Measurements from ENCODE around the gene NACA2.
A peak's percentile ranks its signal among the peaks of the same experiment; 100 is the strongest.
"Not testable (repeated sequence)": the region's sequence is repeated elsewhere in the genome, so short reads cannot be mapped to it uniquely, and the experiment has no call there.

The NACA2 gene

DNA sequence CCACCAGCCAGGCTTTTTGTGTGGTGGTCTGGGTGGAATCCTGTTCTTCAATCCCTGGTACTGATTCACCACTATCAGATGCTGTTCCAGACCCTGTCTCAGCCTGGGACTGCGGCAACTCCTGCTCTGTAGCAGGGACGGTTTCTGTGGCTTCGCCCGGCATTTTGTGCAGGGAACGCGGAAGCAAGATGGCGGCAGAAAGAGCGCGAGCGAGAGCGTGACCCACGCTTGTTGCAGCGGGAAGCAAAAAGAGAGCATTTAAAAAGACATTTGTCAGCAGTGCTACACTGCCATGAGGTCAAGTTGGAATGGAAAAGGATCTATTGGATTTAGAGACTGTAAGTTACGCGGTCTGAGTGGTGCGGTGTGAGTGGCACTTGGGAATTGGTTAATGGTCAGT is at the start of gene NACA2:
Gene NACA2, minus strand, starts transcription at position 202 of the 400 bp plus-strand sequence. Its CDS starts 39 bp downstream, at position 163.
- in situ Hi-C loops (cut with HindIII; ENCODE audit: low pct_unique_long_range_greater_than_20kb, low sequenced_read_pairs): no loop called here
- DNase-seq (ENCODE audit: low read depth in 1 of 2, low spot score in 1 of 2): no peak
- TF ChIP-seq JUND (IDR thresholded peaks at IDR 0.05; ENCODE audit: low read depth): no peak

DNA sequence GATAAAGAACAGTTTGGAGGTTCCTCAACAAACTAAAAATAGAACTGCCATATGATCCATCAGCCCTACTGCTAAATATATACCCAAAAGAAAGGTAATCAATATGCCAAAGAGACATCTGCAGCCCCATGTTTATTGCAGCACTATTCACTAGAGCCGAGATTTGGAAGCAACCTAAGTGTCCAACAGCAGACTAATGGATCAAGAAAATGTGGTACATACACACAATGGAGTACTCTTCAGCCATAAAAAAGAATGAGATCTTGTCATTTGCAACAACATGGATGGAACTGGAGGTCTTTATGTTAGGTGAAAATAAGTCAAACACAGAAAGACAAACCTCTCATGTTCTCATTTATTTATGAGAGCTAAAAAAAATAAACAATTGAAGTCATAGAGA is 48.8 kb upstream of the NACA2 start:
- in situ Hi-C loops (cut with HindIII; ENCODE audit: low pct_unique_long_range_greater_than_20kb, low sequenced_read_pairs): no loop called here
- no peak for DNase-seq (ENCODE audit: low read depth in 1 of 2, low spot score in 1 of 2)
- TF ChIP-seq JUND (IDR thresholded peaks at IDR 0.05; ENCODE audit: low read depth): no peak

DNA sequence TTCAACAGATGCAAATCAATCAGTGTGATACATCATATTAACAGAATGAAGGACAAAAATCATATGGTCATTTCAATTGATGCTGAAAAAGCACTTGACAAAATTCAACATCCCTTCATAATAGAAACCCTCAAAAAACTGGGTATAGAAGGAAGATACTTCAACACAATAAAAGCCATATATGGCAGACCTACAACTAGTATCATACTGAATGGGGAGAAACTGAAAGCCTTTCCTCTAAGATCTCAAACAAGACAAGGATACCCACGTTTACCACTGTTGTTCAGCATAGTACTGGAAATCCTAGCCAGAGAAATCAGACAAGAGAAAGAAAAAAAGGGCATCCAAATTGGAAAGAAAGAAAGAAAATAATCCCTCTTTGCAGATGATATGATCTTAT is 47.1 kb upstream of the NACA2 start:
- no peak for DNase-seq (ENCODE audit: low read depth in 1 of 2, low spot score in 1 of 2)
- TF ChIP-seq JUND (IDR thresholded peaks at IDR 0.05; ENCODE audit: low read depth): no peak
- in situ Hi-C loops (cut with HindIII; ENCODE audit: low pct_unique_long_range_greater_than_20kb, low sequenced_read_pairs): no loop called here

DNA sequence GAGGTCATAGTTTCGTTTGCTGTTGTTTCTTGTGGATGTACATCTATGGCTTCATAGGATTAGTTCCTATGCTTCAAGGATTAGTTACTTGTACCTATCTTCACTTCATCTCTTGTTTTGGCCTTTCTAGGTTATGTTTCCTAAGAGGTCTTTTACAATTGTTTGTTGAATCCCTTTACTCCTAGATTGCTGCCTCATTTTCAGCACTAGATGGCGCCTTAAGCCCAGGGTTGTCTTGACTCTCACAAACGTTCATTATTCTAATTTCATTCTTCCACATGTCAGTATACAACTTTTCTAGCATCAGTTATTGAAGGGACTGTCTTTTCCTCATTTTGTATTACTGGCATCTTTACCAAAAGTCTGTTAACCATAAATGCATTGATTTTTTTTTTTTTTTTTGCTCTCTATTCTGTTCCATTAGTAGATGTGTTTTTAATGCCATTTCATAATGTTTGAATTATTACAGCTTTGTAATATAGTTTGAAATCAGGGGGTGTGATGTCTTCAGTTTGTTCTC is 45.0 kb upstream of the NACA2 start:
- in situ Hi-C loops (cut with HindIII; ENCODE audit: low pct_unique_long_range_greater_than_20kb, low sequenced_read_pairs): no loop called here
- no peak for TF ChIP-seq JUND (IDR thresholded peaks at IDR 0.05; ENCODE audit: low read depth)
- DNase-seq (ENCODE audit: low read depth in 1 of 2, low spot score in 1 of 2): peak; percentile 5 to 82

DNA sequence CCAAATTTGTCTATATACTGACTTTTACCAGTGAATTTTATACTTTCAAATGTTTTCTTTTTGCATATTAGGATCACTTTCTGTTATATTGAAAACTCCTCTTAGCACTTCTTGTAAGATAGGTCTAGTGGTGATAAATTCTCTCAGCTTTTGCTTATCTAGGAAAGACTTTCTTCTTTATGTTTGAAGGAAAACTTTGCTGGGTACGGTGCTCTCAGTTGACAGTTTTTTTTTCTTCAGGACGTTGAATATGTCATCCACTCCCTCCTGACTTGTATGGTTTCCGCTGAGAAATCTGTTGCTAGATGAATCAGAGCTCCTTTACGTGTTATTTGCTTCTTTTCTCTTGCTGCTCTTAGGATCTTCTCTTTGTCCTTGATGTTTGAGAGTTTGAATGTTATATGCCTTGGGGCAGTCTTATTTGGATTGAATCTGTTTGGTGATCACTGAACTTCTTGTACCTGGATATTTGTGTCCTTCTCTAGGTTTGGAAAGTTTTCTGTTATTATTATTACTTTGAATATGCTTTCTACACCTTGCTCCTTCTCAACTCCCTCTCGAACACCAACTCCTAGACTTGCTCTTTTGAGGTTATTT is 44.0 kb upstream of the NACA2 start:
- in situ Hi-C loops (cut with HindIII; ENCODE audit: low pct_unique_long_range_greater_than_20kb, low sequenced_read_pairs): no loop called here
- DNase-seq (ENCODE audit: low read depth in 1 of 2, low spot score in 1 of 2): no peak
- TF ChIP-seq JUND (IDR thresholded peaks at IDR 0.05; ENCODE audit: low read depth): no peak

DNA sequence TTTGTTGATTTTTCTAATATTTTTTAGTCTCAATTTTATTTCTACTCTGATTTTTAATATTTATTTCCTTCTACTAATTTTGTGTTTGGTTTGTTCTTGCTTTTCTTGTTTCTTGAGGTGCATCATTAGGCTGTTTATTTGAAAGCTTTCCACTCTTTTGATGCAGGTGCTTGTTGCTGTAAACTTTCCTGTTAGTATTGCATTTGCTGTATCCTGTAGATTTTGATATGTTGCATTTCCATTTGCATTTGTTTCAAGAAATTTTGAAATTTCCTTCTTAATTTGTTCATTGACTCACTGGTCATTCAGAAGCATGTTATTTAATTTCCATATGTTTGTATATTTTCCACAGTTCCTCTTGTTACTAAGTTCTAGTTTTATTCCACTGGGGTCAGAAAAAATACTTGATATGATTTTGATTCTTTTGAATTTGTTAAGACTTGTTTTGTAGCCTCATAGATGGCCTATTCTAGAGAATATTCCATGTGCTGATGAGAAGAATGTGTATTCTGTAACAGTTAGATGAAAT is 43.1 kb upstream of the NACA2 start:
- no peak for DNase-seq (ENCODE audit: low read depth in 1 of 2, low spot score in 1 of 2)
- in situ Hi-C loops (cut with HindIII; ENCODE audit: low pct_unique_long_range_greater_than_20kb, low sequenced_read_pairs): no loop called here
- TF ChIP-seq JUND (IDR thresholded peaks at IDR 0.05; ENCODE audit: low read depth): no peak

DNA sequence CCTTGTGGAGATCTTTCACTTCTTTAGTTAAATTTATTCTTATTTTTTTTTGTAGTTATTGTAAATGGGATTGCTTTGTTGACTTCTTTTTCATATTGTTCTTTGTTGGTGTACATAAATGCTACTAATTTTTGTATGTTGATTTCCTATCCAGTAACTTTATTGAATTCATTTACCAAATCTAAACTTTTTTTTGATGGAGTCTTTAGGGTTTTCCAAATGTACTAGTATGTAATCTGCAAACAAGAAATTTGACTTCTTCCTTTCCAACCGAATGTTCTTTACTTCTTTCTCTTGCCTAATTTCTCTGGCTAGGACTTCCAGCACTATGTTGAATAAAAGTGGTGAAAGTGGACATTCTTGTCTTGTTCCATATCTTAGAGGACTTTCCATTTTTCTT is 41.8 kb upstream of the NACA2 start:
- in situ Hi-C loops (cut with HindIII; ENCODE audit: low pct_unique_long_range_greater_than_20kb, low sequenced_read_pairs): no loop called here
- no peak for TF ChIP-seq JUND (IDR thresholded peaks at IDR 0.05; ENCODE audit: low read depth)
- DNase-seq (ENCODE audit: low read depth in 1 of 2, low spot score in 1 of 2): no peak

DNA sequence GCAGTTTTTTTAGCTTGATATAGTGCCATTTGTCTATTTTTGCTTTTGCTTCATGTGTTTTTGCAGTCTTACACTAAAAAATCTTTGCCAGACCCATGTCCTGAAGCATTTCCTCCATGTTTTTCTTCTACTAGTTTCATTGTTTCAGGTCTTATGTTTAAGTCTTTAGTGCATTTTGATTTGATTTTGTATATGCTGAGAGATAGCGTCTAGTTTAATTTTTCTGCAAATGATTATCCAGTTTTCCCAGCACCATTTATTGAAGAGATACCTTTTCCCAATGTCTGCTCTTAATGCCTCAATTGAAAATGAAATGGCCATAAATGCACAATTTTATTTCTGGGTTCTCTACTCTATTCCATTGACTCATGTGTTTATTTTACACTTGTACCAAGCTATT is 40.8 kb upstream of the NACA2 start:
- no peak for TF ChIP-seq JUND (IDR thresholded peaks at IDR 0.05; ENCODE audit: low read depth)
- DNase-seq (ENCODE audit: low read depth in 1 of 2, low spot score in 1 of 2): no peak
- in situ Hi-C loops (cut with HindIII; ENCODE audit: low pct_unique_long_range_greater_than_20kb, low sequenced_read_pairs): no loop called here

DNA sequence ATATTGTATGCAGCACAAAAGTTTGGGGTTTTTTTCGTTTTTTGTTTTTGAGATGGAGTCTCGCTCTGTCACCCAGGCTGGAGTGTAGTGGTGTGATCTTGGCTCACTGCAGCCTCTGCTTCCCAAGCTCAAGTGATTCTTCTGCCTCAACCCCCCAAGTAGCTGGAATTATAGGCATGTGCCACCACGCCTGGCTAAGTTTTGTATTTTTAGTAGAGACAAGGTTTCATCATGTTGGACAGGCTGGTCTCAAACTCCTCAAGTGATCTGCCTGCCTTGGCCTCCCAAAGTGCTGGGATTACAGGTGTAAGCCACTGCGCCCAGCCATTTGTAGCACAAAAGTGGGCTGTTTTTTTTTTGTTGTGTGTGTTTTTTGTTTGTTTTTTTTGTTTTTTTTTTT is 37.1 kb upstream of the NACA2 start:
- in situ Hi-C loops (cut with HindIII; ENCODE audit: low pct_unique_long_range_greater_than_20kb, low sequenced_read_pairs); DNase-seq (ENCODE audit: low read depth in 1 of 2, low spot score in 1 of 2): not testable (repeated sequence)

DNA sequence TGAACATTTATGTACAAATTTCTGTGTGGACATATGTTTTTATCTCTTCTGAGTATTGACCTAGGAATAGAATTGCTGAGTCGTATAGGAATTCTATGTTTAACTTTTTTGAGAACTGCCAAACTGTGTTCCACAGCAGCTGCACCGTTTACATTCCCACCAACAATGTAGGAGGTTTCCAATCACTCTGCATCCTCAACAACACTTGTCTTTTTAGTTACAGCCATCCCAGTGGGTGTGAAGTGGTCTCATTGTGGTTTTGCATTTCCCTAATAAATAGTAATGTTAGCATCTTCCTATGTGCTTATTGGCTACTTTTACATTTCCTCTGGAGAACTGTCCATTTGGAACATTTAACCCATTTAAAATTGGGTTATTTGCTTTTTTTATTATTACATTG is 36.6 kb upstream of the NACA2 start:
- no peak for TF ChIP-seq JUND (IDR thresholded peaks at IDR 0.05; ENCODE audit: low read depth)
- in situ Hi-C loops (cut with HindIII; ENCODE audit: low pct_unique_long_range_greater_than_20kb, low sequenced_read_pairs): no loop called here

DNA sequence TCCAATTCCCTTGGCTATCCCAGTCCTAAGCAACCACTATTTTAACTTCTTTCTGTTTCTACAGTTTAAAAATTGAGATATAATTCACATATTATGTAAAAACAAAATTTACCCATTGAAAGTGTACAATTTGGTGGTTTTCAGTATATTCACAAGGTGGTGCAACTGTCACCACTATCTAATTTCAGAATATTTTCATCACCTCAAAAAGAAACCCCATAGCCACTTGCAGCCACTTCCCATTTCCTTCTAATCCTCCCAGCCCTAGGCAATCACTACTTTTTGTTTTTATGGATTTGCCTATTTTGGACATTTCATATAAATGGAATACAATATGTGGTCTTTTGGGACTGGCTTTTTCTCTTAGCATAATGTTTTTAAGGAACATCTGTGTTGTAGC is 36.1 kb upstream of the NACA2 start:
- in situ Hi-C loops (cut with HindIII; ENCODE audit: low pct_unique_long_range_greater_than_20kb, low sequenced_read_pairs): no loop called here
- DNase-seq (ENCODE audit: low read depth in 1 of 2, low spot score in 1 of 2): no peak
- TF ChIP-seq JUND (IDR thresholded peaks at IDR 0.05; ENCODE audit: low read depth): no peak

More for the DNA sequence above, 36.6 kb upstream of the NACA2 start:
- DNase-seq (ENCODE audit: low read depth in 1 of 2, low spot score in 1 of 2): no peak

DNA sequence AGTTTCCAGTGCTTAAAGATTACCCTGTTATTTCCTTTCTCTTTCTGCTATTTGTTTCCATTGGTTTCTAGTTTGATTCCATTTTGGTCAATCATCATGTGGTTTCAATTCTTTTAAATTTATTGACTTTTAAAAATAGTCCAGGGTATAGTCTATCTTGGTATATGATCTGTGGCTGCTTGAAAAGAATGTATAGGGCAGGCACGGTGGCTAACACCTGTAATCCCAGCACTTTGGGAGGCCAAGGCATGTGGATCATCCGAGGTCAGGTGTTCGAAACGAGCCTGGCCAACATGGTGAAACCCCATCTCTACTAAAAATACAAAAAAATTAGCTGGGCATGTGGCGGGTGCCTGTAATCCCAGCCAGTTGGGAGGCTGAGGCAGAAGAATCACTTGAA is 34.5 kb upstream of the NACA2 start:
- in situ Hi-C loops (cut with HindIII; ENCODE audit: low pct_unique_long_range_greater_than_20kb, low sequenced_read_pairs): no loop called here
- no peak for TF ChIP-seq JUND (IDR thresholded peaks at IDR 0.05; ENCODE audit: low read depth)
- DNase-seq (ENCODE audit: low read depth in 1 of 2, low spot score in 1 of 2): no peak

DNA sequence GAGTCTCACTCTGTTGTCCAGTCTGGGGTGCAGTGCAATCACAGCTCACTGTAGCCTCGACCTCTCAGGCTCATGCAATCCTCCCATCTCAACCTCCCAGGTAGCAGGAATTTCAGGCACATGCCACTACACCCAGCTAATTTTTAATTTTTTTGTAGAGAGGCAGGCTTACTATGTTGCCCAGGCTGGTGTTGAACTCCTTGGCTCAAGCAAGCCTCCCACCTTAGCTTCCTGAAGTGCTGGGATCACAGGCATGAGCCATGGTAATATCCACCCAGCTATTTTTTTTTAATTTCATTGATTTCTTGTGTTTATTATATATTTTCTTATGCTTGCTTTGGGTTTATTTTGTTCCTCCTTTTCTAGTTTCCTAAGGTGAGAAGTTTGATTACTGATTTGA is 33.9 kb upstream of the NACA2 start:
- TF ChIP-seq JUND (IDR thresholded peaks at IDR 0.05; ENCODE audit: low read depth): no peak
- DNase-seq (ENCODE audit: low read depth in 1 of 2, low spot score in 1 of 2): no peak
- in situ Hi-C loops (cut with HindIII; ENCODE audit: low pct_unique_long_range_greater_than_20kb, low sequenced_read_pairs): no loop called here

DNA sequence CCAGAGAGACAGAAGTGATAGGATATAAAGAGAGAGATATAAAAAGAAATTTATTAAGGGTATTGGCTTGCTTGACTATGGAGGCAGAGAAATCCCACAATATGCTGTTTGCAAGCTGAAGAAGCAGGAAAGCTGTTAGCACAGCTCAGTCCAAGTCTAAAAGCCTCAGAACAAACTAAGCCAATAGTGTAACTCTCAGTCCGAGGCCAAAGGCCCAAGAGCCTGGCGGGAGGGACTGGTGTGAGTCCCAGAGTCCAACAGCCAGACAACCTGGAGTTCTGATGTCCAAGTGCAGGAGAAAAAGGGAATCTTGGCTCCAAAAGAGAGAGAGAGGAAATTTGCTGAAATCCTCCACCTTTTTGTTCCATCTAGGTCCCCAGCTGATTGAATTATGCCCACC is 30.3 kb upstream of the NACA2 start:
- in situ Hi-C loops (cut with HindIII; ENCODE audit: low pct_unique_long_range_greater_than_20kb, low sequenced_read_pairs): no loop called here
- TF ChIP-seq JUND (IDR thresholded peaks at IDR 0.05; ENCODE audit: low read depth): no peak
- DNase-seq (ENCODE audit: low read depth in 1 of 2, low spot score in 1 of 2): no peak

Measured in T47D (cell line).